GM18909 (cell line): ENCODE data around the gene EXOC3L4.
"Not testable (repeated sequence)": the region's sequence is repeated elsewhere in the genome, so short reads cannot be mapped to it uniquely, and the experiment has no call there.

ENCODE experiments used
- ATAC-seq: cut with Tn5 transposase; IDR thresholded peaks from one replicate; pipeline ENCODE4 v1.9.1; 2021; ENCODE audit warnings: mild to moderate bottlenecking; ENCODE audit not compliant: unreplicated experiment, poor library complexity

EXOC3L4 gene

DNA sequence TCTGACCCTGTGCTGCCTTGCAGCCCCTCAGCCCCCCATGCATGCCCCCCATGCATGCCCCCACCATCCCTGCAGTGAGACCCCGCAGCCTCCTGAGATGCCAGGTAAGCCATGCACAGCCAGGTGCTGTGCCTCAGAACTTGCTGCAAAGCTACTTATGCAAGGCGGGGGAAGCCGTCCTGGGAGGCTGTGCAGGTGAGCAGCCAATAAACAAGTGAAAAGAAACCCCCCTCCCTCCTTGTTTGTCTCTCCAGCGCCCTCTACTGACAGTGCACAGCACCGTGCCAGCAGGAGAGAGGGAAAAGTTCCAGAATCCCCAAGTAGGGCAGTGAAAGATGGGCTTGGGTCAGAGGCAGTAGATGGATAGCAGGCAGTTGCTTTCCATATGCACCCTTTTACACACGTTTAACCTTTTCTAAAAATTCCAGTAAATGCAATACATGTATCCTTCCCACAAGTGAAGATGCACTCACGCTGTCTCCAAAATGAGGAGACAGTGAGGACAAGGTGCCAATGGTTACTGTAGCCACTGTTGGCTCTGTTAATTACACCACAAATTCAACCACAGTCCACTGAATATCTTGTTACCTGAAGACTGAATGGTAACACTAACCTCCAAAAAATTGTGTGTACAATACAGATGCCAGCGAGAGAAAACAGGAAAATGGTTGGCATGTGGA lies 46.7 kb downstream of the EXOC3L4 start:
- ATAC-seq, result no peak

GRCh38 chr14:103142026-103142425 lies 47.5 kb downstream of the EXOC3L4 start:
- no peak for ATAC-seq

DNA sequence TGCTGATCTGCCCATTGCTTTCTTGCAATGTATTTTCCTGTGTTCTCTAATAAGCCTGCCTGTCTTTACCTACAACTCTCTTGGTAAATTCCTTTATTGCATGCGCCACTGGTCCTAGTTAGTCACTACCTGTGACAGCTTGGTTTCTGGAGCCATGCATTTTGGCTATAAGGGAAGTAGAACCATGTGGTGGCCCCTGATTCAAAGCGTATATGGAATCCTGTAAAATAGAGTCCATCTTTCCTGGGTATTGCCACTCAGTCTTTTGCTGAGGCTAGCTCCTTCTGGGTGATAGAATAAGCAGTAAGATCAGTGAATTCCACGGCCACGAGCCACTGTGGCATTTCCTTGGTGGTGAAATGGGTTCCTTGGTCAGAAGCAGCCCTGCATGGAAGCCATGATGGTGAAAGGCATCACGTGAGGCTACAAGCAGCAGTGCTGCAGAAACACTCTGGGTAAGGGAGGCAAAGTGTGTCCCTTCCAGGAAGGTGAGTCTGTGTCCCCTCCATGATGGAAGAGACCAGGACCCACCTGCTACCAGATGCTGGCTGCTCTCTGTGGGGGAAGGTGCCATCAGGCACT lies 48.3 kb downstream of the EXOC3L4 start:
- ATAC-seq, result no peak

- ATAC-seq, result no peak
Observed at GRCh38 chr14:103143506-103143905, 49.0 kb downstream of the EXOC3L4 start.

DNA sequence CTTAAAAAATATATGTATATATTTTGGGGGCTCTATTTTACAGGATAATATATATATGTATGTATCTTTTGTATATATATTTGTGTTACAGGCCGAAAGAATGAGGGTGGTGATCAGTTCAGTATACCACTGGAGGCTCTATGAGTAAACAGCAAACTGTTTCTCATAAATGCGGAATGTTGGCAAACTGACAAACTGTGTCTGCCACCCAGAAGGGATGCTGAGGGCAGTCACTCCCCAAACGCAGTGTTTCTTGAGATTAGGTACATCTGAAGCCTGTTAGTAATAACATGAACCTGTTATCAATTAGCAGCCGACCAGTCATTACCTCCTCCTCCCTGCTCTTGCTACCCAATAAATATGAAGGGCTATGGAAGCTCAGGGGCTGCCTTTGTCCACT lies 49.6 kb downstream of the EXOC3L4 start:
- no peak for ATAC-seq

GRCh38 chr14:103146141-103146709 lies 51.7 kb downstream of the EXOC3L4 start:
- no peak for ATAC-seq

DNA sequence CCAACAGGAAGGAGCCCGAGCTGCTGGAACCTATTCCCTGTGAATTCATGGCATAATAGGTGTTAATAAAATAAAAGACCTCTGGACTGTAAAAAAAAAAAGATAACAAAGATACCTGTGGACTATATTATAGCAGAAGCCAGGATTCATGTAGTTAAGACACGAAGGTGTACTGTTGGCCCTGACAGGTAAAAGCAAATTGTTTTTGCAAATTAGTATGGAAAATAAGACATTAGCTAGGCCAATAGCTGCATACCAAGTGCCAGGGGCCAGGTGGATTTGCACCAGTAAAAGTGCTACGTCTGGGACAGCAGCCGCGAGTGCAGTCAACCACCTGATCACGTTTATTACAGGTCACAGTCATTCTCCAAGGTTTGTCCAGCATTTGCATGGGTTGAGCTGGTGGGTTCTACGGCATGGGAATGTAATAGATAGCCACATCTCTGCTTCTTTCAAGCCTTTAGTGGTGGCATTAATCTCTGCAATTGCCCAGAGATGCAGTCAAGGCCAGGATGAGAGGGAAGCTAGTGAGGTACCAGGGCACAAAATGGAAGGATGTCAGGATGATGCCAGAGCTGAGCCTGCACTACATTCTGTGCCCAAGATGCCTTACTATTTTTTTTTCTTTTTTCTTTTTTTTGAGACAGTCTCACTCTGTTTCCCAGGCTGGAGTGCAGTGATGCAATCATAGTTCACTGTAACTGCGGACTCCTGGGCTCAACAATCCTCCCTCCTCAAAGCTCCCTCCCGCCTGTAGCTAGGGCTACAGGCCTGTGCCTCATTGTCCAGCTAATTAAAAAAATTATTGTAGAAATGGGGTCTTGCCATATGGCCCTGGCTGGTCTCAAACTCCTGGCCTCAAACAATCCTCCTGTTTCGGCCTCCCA lies 55.1 kb downstream of the EXOC3L4 start:
- ATAC-seq, result no peak

- no peak for ATAC-seq
Observed at GRCh38 chr14:103151270-103151945, 56.9 kb downstream of the EXOC3L4 start.

- ATAC-seq, result no peak
Observed at GRCh38 chr14:103155010-103155409, 60.5 kb downstream of the EXOC3L4 start.

DNA sequence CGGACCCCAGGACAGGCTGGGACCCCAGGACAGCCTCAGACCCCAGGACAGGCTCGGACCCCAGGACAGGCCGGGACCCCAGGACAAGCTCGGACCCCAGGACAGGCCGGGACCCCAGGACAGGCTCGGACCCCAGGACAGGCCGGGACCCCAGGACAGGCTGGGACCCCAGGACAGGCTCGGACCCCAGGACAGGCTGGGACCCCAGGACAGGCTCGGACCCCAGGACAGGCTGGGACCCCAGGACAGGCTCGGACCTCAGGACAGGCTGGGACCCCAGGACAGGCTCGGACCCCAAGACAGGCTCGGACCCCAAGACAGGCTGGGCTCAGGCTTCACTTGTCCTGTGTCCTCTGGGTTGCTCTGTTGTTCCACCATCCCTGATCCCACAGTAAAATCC lies 60.9 kb downstream of the EXOC3L4 start:
- not testable (repeated sequence) for ATAC-seq

DNA sequence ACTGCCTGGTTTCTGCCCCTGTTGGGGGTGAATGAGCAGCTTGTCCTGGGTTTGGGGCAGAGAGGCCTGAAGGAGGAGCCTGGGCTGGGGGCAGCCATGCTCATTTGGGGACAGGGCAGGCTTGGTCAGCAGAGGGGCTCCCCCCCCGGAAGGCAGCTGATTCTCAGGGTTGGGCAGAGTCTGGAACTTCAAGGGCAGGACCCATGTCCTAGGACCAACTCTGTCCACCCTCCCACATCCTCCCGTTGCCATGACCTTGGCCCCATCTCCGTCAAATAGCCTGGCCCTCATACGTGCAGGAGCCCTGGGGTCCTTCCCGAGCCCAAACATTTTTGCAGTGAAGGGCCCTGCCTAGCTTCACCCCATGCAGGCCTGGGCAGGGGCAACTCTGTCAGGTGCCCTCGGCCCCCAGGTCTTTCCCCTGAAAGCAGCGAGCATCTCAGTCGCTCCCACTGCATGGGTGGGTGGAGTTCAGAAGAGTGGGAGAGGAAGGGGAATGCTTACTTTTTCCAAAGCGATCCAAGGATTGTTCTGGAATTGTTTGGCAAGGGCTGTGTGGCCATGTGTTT lies 61.4 kb downstream of the EXOC3L4 start:
- no peak for ATAC-seq

DNA sequence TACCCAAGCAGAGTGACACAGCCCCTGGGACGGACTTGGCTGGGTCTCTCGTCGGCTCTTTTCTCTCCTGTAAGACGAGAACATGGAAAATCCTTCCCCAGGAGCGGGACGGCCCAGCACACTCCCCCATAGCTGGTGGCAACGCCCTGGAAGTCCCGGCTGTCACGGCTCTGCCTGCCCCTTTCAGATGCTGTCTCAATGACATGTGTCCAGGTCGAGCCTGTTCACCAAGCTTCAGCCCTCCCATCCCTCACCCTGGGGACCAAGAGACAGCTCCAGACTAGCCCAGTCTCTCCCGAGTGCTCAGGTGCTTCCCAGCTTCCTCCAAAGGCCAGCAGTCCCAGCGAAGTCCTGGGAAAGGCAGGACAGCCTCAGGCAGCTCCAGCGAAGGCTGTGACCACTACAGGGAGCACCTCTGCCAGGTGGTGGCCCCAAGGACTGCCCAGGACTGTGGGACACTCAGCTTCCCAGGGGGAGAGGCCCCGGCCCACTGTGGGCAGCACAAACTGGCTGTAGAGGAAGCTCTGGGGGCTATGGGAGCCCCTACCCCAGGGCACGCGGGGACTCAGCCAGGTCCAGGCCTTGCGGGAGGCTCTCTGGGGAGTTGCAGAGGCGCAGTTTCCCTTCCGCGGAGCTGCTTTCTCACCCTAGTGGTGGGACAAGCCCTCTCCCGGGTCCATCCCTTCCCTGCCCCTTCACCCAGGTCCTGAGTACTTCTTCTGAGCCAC lies 62.3 kb downstream of the EXOC3L4 start:
- ATAC-seq, result no peak

DNA sequence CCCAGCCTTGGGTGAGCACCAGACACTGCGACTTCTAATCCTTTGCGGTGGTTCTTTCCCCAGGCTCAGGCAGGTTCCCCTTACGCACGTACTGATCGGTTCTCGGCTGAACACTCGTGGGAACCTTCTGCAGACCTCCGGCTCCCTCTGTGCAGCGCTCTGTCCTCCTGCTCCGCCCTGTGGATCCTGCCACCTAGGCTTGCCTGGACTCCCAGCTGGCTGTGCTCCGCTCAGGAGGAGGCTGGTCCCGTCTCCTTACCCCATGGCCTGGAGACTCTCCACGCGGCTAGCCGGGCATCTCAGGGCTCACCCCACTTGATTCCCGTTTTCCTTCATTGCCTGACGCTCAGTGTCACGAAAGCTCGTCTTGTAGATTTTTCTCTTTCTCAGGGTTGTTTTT lies 63.4 kb downstream of the EXOC3L4 start:
- no peak for ATAC-seq

- no peak for ATAC-seq
Observed at GRCh38 chr14:103158688-103159087, 64.2 kb downstream of the EXOC3L4 start.
